GM18868 (cell line): ENCODE data around the gene UBE2G1.

Experiments
- ATAC-seq: cut with Tn5 transposase; IDR thresholded peaks from one replicate; pipeline ENCODE4 v1.9.1; 2021; ENCODE audit warnings: mild to moderate bottlenecking, moderate library complexity; ENCODE audit not compliant: unreplicated experiment

UBE2G1 gene

DNA sequence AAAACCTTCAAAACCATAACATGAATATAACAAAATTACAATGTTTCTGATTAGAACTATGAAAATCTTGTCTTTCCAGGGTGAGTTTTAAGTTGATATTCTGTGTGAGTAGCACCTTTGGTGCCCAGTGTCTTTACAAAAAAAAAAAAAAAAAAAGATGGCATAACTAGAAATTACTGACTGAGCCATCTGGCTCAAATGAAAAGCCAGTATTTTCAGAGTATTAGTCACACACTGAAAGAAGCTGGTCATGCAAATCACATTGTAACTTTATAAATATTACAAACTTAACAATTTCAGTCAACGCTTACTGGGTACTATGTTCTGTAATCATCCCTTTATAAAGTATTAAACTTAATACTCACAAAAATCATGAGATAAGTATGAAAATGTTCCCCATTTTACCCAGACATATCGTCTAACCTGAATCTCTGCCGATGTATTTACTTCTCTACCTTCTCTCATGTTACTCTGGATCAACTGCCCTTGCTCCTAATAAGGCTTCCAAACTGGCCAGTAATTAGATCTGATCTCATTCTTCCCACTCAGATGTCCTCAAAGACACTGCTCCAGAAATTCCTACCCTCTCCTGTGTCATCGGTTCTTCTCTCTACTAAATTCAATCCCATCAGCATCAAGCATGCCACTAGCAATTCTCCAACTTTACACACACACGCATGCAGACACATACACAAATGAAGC lies 25.4 kb downstream of the UBE2G1 start:
- ATAC-seq = no peak

DNA sequence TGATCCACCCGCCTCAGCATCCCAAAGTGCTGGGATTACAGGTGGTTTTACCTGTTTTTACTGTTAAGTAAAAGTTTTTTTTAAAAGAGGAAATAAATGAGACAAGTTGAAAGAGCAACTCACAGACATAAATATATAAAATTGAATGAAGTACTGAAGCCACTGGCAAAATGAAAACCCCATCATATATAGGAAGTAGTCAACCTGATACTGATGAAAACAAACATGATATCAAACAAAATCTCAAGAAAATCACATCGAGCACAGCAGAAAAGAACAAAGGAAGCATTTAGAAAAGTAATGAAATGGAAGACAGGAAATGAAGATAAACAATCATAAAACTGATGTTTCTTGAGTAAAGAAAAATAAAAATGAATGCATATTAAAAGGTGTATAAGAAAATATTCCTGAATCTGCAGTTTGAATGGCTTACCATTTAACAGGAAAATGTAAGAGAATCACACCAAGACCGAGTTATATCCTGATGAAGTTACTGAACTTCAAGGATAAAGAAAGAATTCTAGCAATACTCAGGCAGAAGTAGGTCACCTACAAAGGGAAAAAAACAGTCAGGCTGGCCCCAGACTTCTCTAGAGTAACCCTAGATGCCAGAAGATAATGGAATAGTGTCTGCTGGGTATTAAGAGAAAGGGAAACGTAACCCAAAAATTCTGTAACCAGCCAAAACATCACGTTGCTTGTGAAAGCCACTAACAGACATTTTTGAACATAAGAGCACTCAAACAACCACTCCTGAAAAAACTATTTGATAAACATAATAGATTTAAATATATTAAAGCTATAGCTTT lies 31.5 kb downstream of the UBE2G1 start:
- no peak for ATAC-seq

DNA sequence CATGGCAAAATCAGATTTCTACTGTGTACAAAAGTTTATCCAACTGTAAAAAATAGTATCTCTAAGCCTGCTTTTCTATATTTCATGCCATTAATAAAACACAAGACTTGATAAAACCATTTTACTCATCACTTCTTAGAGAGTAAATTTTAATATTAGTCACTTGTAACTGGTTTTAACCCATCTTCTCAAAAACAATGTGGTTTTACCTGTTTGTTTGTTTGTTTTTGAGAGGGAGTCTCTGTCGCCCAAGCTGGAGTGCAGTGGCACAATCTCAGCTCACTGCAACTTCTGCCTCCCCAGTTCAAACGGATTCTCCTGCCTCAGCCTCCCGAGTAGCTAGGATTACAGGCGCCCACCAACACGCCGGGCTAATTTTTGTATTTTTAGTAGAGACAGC lies 32.1 kb downstream of the UBE2G1 start:
- ATAC-seq = no peak

DNA sequence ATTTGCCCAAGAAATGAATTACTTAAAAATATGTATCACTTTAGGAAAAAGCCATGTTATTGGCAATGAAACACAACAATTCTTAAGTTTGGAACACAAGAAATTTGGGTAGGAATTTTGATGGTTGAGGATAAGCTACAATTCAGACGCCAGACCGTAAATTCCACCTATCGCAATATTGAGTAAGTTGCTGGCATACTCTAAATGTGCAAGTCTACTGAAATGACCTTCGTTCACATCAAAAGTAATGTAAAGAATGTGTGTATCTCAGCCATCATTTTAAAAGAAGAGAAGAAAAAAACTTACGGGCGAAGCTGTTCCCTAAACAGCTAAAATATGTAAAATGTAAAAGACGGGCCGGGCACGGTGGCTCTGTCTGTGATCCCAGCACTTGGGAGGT lies 33.4 kb downstream of the UBE2G1 start:
- ATAC-seq = no peak

DNA sequence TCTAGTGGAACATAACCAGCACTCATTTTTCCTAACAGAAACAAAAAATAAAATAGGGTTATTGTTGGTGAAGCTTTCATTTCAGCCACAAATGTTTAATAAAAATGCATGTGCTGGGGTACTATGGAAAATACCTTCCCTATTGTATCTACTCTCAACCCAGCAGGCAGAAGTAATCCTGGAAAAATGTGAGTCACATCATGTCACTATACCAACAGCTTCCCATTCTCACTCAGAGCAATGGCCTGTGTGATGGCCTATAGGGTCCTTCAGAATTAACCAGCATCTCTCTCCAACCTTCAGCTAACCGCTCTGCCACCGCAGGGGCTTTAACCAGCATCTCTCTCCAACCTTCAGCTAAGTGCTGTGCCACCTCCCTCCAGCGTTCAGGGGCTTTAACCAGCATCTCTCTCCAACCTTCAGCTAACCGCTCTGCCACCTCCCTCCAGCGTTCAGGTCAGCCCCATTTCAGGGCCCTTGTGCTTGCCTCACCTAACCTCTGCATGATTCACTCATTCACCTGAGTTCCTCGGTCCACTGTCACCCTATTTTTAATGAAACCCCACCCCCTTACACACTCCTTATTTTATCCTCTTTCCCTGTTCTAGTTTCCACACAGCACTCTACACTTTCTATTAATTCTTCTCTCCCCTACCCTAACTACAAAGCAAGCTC lies 34.0 kb downstream of the UBE2G1 start:
- no peak for ATAC-seq

GRCh38 chr17:4331614-4332013 lies 34.9 kb downstream of the UBE2G1 start:
- no peak for ATAC-seq

DNA sequence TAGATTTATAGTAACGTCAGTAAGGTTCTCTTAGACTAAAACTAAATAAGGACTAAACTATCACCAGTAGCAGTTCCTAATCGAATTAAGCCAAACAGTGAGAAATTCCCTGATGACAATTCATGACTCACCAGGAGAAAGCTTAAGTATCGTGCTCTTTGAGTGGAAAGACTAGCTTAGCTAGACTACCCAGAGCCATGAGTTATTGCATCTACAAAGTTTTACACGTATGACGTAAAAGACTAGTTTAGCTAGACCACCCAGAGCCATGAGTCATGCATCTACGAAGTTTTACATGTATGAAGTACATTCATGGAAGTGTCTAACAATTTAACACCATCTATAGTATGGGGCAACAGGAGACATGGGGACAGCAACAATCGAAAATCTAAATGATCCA lies 36.6 kb downstream of the UBE2G1 start:
- ATAC-seq = no peak

DNA sequence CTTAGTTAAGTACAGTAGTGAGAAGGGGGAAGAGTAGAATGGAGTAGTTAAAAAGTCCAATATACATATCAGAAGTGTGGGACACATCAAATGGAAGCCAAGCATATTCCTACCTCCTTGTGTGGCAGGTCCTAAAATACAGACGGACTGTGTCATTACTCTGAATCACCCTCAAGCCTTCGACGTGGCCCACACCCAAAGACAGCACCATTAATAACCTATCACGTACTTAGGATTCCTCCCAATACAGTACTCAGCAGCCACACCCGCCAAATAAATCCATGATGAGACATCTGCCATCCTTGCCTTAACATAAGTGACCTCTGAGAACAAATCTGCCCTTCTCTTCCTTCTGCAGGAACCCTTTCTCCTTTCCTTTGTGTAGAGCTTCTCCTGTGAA lies 38.9 kb downstream of the UBE2G1 start:
- ATAC-seq = no peak

DNA sequence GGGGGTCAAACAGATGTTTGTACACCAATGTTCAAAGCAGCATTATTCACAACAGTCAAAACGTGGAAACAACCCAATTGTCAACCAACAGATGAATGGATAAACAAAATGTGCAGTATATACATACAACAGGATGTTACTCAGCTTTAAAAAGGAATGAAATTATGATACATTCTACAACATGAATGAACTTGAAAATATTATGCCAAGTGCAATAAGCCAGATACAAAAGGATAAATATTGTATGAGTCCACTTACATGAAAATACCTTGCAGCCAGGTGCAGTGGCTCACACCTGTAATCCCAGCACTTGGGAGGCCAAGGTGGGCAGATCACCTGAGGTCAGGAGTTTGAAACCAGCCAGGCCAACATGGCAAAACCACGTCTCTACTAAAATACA lies 39.9 kb downstream of the UBE2G1 start:
- ATAC-seq = no peak

DNA sequence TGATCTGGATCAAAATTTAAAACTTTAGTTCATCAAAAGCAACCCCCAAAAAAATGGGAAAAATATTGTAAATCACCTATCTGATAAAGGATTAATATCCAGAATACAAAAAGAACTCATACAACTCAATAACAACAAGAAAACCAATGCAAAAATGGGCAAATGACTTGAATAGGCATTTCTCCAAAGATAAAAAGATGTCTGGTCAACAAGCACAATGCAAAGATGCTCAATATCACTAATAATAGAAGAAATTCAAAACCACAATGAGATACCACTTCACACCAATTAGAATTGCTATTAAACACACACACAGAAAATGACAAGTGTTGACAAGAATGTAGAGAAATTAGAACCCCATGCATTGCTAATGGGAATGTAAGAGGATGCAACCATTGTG lies 40.4 kb downstream of the UBE2G1 start:
- no peak for ATAC-seq

DNA sequence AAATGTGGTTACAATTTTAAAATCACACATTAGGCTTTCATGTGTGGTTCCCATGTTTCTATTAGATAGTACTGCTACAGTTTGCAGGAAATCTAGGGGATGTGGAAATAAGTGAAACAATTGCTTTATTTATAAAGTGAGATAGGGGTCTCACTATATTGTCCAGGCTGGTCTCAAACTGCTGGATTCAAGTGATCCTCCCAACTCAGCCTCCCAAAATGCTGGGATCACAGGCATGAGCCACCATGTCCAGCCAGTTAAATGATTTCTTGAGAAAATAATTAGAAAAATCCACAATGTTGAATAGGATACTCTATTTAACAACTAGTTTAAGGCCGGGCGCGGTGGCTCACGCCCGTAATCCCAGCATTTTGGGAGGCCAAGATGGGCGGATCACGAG lies 42.0 kb downstream of the UBE2G1 start:
- no peak for ATAC-seq

DNA sequence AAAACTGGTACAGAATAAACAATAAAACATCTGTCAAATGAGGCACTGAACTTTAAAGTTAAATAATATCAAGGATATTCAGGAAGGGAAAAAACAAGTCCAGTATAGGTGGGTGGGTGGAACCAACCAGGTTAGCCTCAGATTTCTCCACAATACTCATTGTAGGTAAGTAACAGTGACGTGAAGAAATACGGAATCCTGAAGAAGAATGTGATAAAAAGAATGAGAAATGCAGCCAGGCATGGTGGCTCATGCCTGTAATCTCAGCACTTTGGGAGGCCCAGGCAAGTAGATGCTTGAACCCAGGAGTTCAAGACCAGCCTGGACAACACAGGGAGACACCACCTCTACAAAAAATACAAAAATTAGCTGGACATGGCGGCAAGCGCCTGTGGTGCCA lies 47.3 kb downstream of the UBE2G1 start:
- no peak for ATAC-seq

DNA sequence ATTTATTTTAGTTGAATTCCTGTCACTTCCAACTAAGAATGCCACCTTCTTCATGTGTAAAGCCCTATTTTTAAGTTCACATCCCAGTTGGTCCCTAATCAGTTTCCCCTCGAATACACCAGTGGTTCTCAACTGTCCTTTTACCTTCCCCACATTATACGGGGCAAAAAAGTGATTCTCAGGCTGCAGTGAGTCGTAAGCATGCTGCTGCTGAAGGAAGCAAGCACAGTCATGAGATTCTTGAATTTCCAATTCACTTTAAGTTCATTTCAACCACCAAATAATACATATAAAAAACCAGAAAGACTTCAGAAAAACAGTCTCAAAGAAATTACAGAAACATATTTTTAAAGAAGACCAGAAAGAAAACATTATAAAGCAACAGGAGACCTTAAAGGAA lies 47.9 kb downstream of the UBE2G1 start:
- ATAC-seq = no peak

GRCh38 chr17:4318186-4318585 lies 48.3 kb downstream of the UBE2G1 start:
- no peak for ATAC-seq

GRCh38 chr17:4317610-4318009 lies 48.9 kb downstream of the UBE2G1 start:
- ATAC-seq = no peak

DNA sequence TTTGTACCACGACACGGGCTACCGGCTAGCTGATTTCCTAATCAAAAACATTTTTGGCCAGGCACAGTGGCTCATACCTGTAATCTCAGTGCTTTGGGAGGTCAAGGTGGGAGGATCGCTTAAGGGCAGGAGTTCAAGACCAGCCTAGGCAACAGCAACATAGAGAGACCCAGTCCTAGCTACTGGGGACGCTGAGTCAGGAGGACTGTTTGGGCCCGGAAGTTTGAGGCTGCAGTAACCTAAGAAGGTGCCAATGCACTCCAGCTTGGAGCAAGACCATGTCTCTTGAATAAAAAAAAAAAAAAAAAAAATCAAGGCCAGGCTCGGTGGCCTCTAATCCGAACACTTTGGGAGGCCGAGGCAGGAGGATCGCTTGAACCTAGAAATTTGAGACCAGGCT lies 49.8 kb downstream of the UBE2G1 start:
- ATAC-seq = no peak

- no peak for ATAC-seq
These were observed 51.9 kb downstream of the UBE2G1 start for GRCh38 chr17:4314618-4315017.

GRCh38 chr17:4314179-4314578 lies 52.3 kb downstream of the UBE2G1 start:
- no peak for ATAC-seq

DNA sequence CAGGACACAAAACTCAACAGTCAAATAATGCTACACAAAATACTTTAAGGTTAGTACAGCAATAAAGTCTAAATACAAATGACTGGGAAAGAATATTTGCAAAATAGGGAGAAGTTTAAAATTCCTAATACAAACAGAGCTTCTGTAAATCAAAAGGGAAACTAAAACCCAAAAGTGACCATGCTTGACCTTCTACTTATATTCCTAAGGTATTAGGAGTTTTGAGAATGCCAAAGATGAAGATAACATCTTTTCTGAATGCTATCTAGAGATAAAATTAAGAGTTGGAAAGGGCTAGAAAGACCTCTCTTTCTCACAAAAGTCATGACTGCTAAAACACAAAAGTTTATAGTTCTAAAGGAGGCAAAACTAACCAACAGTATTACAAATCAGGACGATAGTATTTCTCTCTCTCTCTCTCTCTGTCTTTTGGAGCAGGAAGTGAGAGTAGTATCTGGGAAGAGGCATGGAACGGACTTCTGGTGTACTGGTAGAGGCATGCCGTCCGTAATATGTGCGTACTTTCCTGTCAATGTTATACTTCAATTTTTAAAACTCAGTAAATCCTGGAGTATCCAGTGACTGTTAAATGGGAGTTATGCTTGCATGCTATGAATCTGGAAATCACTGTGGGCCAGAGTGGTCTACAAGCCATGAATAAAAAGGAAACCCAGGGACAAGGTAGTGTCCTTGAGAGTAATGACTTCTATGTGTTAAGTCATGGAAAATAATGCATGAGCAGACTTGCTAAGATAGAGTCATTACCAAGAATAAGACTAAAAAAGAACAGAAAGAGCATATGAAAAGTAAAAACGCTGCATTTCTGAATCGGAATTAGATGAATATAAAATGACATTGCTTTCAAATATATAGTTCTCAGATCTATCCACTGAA lies 53.0 kb downstream of the UBE2G1 start:
- ATAC-seq = no peak

DNA sequence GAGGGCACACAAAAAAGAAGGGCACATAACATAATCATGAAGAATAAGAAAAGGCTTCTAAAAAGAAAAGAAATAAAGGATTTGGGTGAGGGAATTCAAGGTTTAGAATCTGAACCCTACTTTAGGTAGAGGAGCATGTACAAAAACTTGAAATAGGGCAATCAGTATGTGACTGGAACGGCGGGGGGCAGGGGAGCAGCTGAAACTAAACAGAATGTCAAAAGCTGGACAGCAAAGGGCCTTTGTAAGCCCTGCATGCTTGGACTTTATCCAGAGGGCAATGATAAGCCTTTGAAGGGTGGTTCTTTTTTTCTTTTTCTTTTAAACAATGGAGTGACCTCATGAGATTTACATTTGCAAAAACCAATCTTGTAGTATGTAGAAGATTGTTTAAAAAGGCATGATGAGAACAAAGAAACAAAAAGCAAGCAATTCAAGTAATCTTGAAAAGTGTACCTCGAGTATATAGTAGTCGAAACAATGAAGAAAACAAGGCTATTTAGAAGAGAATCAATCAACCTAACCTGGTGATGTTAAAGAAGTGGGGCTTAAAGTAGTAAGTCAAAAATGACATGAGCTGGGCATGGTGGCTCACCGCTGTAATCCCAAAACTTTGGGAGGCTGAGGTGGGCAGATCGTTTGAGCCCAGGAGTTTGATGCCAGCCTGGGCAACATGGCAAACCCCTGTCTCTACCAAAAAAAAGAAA lies 56.0 kb downstream of the UBE2G1 start:
- ATAC-seq = no peak
